ENCODE measurements around the gene SF3B1.
A peak's percentile ranks its signal among the peaks of the same experiment; 100 is the strongest.
"Not testable (repeated sequence)": the region's sequence is repeated elsewhere in the genome, so short reads cannot be mapped to it uniquely, and the experiment has no call there.

The SF3B1 gene, protein sequence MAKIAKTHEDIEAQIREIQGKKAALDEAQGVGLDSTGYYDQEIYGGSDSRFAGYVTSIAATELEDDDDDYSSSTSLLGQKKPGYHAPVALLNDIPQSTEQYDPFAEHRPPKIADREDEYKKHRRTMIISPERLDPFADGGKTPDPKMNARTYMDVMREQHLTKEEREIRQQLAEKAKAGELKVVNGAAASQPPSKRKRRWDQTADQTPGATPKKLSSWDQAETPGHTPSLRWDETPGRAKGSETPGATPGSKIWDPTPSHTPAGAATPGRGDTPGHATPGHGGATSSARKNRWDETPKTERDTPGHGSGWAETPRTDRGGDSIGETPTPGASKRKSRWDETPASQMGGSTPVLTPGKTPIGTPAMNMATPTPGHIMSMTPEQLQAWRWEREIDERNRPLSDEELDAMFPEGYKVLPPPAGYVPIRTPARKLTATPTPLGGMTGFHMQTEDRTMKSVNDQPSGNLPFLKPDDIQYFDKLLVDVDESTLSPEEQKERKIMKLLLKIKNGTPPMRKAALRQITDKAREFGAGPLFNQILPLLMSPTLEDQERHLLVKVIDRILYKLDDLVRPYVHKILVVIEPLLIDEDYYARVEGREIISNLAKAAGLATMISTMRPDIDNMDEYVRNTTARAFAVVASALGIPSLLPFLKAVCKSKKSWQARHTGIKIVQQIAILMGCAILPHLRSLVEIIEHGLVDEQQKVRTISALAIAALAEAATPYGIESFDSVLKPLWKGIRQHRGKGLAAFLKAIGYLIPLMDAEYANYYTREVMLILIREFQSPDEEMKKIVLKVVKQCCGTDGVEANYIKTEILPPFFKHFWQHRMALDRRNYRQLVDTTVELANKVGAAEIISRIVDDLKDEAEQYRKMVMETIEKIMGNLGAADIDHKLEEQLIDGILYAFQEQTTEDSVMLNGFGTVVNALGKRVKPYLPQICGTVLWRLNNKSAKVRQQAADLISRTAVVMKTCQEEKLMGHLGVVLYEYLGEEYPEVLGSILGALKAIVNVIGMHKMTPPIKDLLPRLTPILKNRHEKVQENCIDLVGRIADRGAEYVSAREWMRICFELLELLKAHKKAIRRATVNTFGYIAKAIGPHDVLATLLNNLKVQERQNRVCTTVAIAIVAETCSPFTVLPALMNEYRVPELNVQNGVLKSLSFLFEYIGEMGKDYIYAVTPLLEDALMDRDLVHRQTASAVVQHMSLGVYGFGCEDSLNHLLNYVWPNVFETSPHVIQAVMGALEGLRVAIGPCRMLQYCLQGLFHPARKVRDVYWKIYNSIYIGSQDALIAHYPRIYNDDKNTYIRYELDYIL

DNA sequence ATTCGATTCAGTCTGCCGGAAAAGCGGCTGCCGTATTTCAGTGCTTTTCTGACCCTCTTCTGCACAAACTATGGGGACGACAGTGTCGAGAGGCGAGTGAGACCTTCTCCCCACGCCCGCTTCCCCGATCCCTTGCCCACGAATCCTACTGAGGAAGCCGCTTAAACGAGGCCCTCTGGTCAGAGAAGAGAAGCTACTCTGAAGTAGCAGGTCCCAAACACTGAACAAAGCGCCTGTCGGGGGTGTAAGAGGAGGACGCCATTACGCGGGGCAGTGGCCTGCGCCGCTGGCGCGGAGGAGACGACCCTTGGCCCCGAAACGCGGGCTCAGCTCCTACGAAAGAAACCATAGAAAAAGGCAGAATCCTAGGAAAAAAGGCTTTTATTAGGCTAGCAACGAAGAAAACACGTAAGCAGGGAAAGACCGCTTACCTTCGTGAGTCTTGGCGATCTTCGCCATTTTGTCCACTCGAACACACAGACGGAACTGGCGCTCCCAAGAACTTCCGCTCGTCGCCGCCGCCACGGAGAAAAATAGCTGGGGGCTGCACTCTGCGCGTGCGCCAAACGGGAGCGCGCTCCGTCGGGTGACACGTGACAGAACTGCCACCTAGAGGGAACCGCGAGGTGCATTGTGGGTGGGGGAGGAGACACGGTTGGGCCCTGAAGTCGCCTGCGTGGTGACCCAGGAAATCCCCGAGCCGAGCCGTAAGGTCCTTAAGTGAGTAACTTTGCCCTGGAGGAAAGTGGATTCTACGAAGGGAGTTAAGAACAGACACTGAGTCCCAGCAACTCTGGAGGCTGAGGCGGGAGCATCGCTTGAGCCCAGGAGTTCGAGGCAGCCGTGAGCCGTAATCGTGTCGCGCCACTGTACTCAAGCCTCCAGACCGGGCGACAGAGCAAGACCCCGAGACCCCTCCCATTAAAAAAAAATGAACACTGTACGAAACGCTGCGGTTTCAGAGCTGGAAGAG, at the start of gene SF3B1:
SF3B1 (minus strand) TSS at position 488 of the 973 bp plus-strand sequence; CDS start at position 459, 29 bp downstream.
- peak within 1 kb of the TSS; percentile 99 for H3K27ac ChIP-seq
- H3K4me3 ChIP-seq = peak within 1 kb of the TSS; percentile 86
- peaks cover 14% of the 10 kb centered on the region for H3K36me3 ChIP-seq
- H3K27me3 ChIP-seq = no peaks in the 10 kb centered on the region
- peaks cover 43% of the 10 kb centered on the region for H3K4me1 ChIP-seq
- H3K4me2 ChIP-seq = peak within 1 kb of the TSS; percentile 95
- H3K9ac ChIP-seq = peak within 1 kb of the TSS; percentile 99
- H3K9me3 ChIP-seq = no peaks in the 10 kb centered on the region
- TF ChIP-seq Cebpa-rat (IDR thresholded peaks at IDR 0.05) = no peak
- peaks cover 45% of the 10 kb centered on the region for H4K20me1 ChIP-seq

DNA sequence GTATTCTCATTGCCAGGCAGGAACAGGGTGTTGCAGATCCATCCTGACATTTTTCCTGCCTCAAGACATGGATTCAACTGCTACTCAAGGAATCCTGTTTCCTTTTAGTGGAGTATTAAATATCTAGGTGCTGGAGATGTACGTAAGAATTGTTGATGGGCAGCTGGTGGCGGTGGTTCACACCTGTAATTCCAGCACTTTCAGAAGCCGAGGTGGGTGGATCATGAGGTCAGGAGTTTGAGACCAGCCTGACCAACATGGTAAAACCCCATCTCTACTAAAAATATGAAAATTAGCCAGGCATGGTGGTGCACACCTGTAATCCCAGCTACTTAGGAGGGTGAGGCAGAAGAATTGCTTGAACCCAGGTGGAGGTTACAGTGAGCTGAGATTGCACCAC, 49.4 kb upstream of the SF3B1 start:
- not testable (repeated sequence) for H3K4me3 ChIP-seq, H3K27ac ChIP-seq
- peaks cover 85% of the 10 kb centered on the region for H3K36me3 ChIP-seq

DNA sequence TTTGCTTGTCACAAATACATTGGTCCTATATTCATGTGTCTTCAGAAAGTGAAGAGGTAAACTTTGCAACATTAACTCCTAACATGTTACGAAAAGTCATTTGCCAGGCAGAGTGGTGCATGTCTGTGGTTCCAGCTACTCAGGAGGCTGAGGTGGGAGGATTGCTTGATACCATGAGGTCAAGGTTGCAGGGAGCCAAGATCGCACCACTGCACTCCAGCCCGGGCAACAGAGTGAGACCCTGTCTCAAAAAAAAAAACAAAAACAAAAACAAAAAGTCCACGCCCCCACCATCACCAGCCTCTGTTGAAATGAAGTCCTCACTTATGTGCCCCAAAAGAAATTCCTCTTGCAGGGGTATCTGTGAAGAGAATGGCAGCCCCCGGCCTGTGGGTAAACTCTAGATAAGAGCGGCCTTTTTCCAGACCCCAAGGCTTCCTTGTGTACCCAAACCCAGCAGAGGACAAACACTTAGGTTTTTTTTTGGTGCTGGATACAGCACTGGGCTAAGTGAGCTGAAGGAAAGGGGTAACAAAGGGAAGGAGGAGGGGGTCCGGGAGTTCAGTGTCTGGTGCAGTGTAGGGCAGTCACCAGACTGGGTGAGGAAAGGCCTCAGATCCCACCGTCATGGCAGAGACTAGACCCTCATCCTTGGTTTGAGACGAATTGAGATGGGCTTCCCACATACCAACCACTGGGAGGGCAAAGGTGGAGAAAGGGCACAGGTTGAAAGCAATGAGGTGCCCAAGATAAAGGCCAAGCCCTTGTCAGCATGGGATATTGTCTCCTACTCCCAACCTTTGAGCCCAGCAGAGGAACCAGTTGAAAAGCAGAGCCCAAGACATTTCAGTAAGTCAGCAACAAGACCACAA, 45.6 kb upstream of the SF3B1 start:
- H3K27ac ChIP-seq = no peak overlapping the region
- H3K36me3 ChIP-seq = peaks cover 80% of the 10 kb centered on the region
- H3K9me3 ChIP-seq = peaks cover 25% of the 10 kb centered on the region
- peaks cover 1% of the 10 kb centered on the region; the same call in 1 of the 2 replicates for H4K20me1 ChIP-seq
- H3K4me3 ChIP-seq = no peak overlapping the region
- no peak for TF ChIP-seq Cebpa-rat (IDR thresholded peaks at IDR 0.05)
- no peak overlapping the region for H3K4me2 ChIP-seq
- H3K27me3 ChIP-seq = no peaks in the 10 kb centered on the region
- no peak overlapping the region for H3K9ac ChIP-seq
- H3K4me1 ChIP-seq = peaks cover 15% of the 10 kb centered on the region

More for the DNA sequence above, 49.4 kb upstream of the SF3B1 start:
- H3K4me1 ChIP-seq, H3K9ac ChIP-seq, H3K4me2 ChIP-seq, H3K27me3 ChIP-seq: not testable (repeated sequence)
- Histone ChIP-seq H4K20me1 (peaks cover 31% of the 10 kb centered on the region), H3K9me3 (peaks cover 33% of the 10 kb centered on the region)

DNA sequence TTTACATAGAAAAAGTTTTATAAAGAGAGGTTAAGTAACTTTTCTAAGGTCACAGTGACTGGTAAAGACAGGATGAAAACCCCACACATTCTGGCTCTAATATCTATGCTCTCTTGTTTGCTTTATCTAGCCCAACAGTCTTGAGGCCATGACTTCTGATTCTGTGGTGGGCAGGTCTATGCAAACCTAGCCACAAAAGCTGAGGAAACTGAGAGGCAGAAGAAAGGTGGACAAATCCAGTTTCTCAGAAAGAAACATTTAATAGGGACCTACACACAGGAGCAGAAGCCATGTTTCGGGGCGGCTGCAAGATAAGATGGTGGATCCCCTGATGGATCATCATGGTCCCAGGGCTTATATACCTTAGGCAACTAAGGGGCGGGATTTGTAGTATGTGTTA, 43.0 kb upstream of the SF3B1 start:
- Histone ChIP-seq H3K4me1 (peaks cover 15% of the 10 kb centered on the region), H3K36me3 (peaks cover 78% of the 10 kb centered on the region), H3K4me3 (no peak overlapping the region), H4K20me1 (no peaks in the 10 kb centered on the region), H3K27ac (no peak overlapping the region), H3K9me3 (no peaks in the 10 kb centered on the region), H3K9ac (no peak overlapping the region), H3K4me2 (no peak overlapping the region), H3K27me3 (no peaks in the 10 kb centered on the region)
- TF ChIP-seq Cebpa-rat (IDR thresholded peaks at IDR 0.05) = no peak

DNA sequence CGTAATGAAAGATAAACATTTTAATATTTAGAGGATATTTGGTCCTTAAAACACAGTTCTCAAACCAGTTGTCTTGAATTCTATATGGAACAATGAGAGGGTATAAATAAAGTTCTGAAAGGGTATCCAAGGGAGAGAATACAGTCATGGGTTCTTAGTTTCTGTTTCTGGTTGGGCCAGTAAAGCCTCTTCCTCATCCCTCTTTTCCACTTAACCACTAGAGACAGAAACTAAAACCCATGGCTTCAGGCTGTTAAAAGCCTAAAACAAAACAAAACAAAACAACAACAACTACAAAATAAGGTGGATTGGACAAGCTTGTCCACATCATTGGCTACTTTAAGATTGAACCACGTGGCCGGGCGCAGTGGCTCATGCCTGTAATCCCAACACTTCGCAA, 37.3 kb upstream of the SF3B1 start:
- no peaks in the 10 kb centered on the region for H3K4me1 ChIP-seq

DNA sequence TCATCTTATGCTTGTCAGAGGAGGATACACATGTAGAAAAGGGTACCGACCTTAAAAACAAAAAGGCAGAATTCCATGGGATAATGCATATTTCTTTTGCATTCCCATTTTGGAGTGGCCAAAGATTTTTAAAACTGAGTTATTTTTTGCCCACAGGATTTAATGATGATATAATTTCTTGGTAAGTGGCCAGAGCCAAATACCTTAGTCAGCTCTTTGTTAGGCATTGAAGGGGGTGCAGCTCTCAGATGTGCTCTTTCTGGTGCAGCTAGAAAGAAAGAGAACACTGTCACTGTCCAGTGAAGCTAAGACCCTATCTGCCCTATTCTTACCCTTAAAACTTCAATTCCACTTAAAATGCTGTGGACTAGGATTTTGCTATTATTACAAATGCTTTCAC, 29.3 kb upstream of the SF3B1 start:
- TF ChIP-seq Cebpa-rat (IDR thresholded peaks at IDR 0.05) = no peak
- no peaks in the 10 kb centered on the region for H3K4me1 ChIP-seq
- H3K27ac ChIP-seq = no peak overlapping the region
- peaks cover 85% of the 10 kb centered on the region for H3K36me3 ChIP-seq
- no peak overlapping the region for H3K4me3 ChIP-seq
- no peak overlapping the region for H3K9ac ChIP-seq
- H3K9me3 ChIP-seq = no peaks in the 10 kb centered on the region
- peaks cover 6% of the 10 kb centered on the region for H4K20me1 ChIP-seq
- H3K4me2 ChIP-seq = no peak overlapping the region
- no peaks in the 10 kb centered on the region for H3K27me3 ChIP-seq

More for the DNA sequence above, 37.3 kb upstream of the SF3B1 start:
- Histone ChIP-seq H3K27me3 (no peaks in the 10 kb centered on the region), H4K20me1 (no peaks in the 10 kb centered on the region), H3K4me3 (no peak overlapping the region), H3K4me2 (no peak overlapping the region), H3K9ac (no peak overlapping the region), H3K36me3 (peaks cover 93% of the 10 kb centered on the region), H3K9me3 (no peaks in the 10 kb centered on the region), H3K27ac (no peak overlapping the region)
- no peak for TF ChIP-seq Cebpa-rat (IDR thresholded peaks at IDR 0.05)

DNA sequence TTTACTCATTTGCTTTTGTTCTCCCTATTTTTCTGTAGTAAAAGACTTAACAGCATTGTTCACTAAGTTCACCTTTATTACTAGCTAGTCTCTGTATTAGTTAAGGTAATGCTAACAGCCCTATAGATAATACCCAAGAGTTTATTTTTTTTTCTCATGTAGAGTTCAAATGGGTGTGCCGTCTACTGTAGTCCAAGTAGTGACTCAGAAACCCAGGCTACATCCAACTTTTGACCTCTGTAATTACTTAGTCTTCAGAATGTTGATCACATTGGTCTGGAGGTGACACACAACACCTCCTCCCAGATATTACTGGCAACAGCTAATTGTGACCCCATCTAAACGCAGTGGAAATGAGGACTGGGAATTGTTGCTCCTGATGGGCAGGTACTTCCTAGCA, 26.2 kb upstream of the SF3B1 start:
- Histone ChIP-seq H3K9me3 (no peaks in the 10 kb centered on the region), H3K27me3 (no peaks in the 10 kb centered on the region), H3K4me3 (no peak overlapping the region), H3K27ac (no peak overlapping the region), H4K20me1 (peaks cover 36% of the 10 kb centered on the region), H3K36me3 (peaks cover 60% of the 10 kb centered on the region), H3K4me1 (no peaks in the 10 kb centered on the region), H3K4me2 (no peak overlapping the region), H3K9ac (no peak overlapping the region)
- no peak for TF ChIP-seq Cebpa-rat (IDR thresholded peaks at IDR 0.05)

DNA sequence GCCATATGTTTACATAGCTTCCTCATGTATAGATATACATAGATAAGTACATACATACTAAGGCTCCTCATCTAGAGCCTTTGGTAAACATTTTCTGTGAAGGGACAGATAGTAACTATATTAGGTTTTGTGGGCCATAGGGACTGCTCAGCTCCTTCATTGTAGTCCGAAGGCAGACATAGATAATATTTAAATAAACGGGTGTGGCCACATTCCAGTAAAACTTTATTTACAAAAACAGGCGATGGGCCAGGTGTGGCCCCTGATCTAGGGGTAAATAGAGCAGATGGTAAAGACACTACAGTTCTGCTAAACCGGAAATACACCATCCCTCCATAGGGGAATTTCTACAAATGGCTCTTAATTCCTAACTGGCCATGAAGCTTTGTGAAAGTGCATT, 25.8 kb upstream of the SF3B1 start:
- no peak overlapping the region for H3K4me3 ChIP-seq
- H3K9ac ChIP-seq = no peak overlapping the region
- H3K4me1 ChIP-seq = no peaks in the 10 kb centered on the region
- H3K4me2 ChIP-seq = no peak overlapping the region
- H4K20me1 ChIP-seq = peaks cover 40% of the 10 kb centered on the region
- no peak overlapping the region for H3K27ac ChIP-seq
- peaks cover 58% of the 10 kb centered on the region for H3K36me3 ChIP-seq
- no peaks in the 10 kb centered on the region for H3K9me3 ChIP-seq
- no peak for TF ChIP-seq Cebpa-rat (IDR thresholded peaks at IDR 0.05)
- no peaks in the 10 kb centered on the region for H3K27me3 ChIP-seq
